ENCODE data around the gene SSTR4.
A peak's percentile ranks its signal among the peaks of the same experiment; 100 is the strongest.

Gene SSTR4

GRCh38 chr20:23017516-23017915 is 17.6 kb upstream of the SSTR4 start:
- no peak overlapping the region for H3K4me3 ChIP-seq (replicated peaks in 1 of 2; ENCODE audit: low read depth in 2 of 2, low read length in 2 of 2)
- no peak for DNase-seq (ENCODE audit: low read depth in 2 of 2)
- TF ChIP-seq CTCF (IDR thresholded peaks at IDR 0.05; ENCODE audit: low read depth, low read length): no peak

GRCh38 chr20:23018432-23018831 is 16.7 kb upstream of the SSTR4 start:
- H3K4me3 ChIP-seq (replicated peaks in 1 of 2; ENCODE audit: low read depth in 2 of 2, low read length in 2 of 2): no peak overlapping the region
- no peak for DNase-seq (ENCODE audit: low read depth in 2 of 2)
- TF ChIP-seq CTCF (IDR thresholded peaks at IDR 0.05; ENCODE audit: low read depth, low read length): no peak

- DNase-seq (ENCODE audit: low read depth in 2 of 2): no peak
- no peak overlapping the region for H3K4me3 ChIP-seq (replicated peaks in 1 of 2; ENCODE audit: low read depth in 2 of 2, low read length in 2 of 2)
- no peak for TF ChIP-seq CTCF (IDR thresholded peaks at IDR 0.05; ENCODE audit: low read depth, low read length)
Measured at GRCh38 chr20:23018941-23019340, 16.2 kb upstream of the SSTR4 start.

- TF ChIP-seq CTCF (IDR thresholded peaks at IDR 0.05; ENCODE audit: low read depth, low read length): no peak
- no peak overlapping the region for H3K4me3 ChIP-seq (replicated peaks in 1 of 2; ENCODE audit: low read depth in 2 of 2, low read length in 2 of 2)
- DNase-seq (ENCODE audit: low read depth in 2 of 2): no peak
Measured at GRCh38 chr20:23019403-23019802, 15.7 kb upstream of the SSTR4 start.

- no peak for TF ChIP-seq CTCF (IDR thresholded peaks at IDR 0.05; ENCODE audit: low read depth, low read length)
- DNase-seq (ENCODE audit: low read depth in 2 of 2): no peak
- H3K4me3 ChIP-seq (replicated peaks in 1 of 2; ENCODE audit: low read depth in 2 of 2, low read length in 2 of 2): no peak overlapping the region
Measured at GRCh38 chr20:23020230-23021018, 14.7 kb upstream of the SSTR4 start.

GRCh38 chr20:23021541-23021940 is 13.6 kb upstream of the SSTR4 start:
- no peak for DNase-seq (ENCODE audit: low read depth in 2 of 2)
- TF ChIP-seq CTCF (IDR thresholded peaks at IDR 0.05; ENCODE audit: low read depth, low read length): no peak
- no peak overlapping the region for H3K4me3 ChIP-seq (replicated peaks in 1 of 2; ENCODE audit: low read depth in 2 of 2, low read length in 2 of 2)

GRCh38 chr20:23021951-23022350 is 13.2 kb upstream of the SSTR4 start:
- DNase-seq (ENCODE audit: low read depth in 2 of 2): peak in 1 of 2 donors; percentile 42

More at GRCh38 chr20:23021951-23022350, 13.2 kb upstream of the SSTR4 start:
- H3K4me3 ChIP-seq (replicated peaks in 1 of 2; ENCODE audit: low read depth in 2 of 2, low read length in 2 of 2): no peak overlapping the region
- TF ChIP-seq CTCF (IDR thresholded peaks at IDR 0.05; ENCODE audit: low read depth, low read length): no peak
